Fibroblast of skin of abdomen (primary cell): ENCODE measurements around the gene PAX3.
A peak's percentile ranks its signal among the peaks of the same experiment; 100 is the strongest.
"Not testable (repeated sequence)": the region's sequence is repeated elsewhere in the genome, so short reads cannot be mapped to it uniquely, and the experiment has no call there.

Experiments used
- DNase-seq: peaks from one replicate; pipeline ENCODE4 v3.0.0-alpha.2; 2013

PAX3 gene

DNA sequence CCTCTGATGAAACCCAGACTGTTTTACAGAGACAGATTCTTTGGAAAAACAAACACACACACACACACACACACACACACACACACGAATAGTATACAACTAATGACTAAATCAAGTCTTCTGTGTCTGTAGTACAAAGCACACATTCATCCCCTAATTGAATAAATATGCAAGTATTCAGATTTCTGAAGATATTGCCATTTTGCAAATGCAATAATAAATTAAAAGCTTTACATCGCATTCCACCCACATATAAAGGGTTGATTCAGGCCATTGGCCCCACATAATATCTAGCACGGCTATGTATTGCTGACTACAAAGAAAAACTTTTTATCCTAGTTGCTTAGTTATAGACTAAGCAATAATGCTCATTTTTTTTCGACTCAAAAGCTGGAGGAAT lies 86.2 kb downstream of the PAX3 start:
- DNase-seq = peak; percentile 57

DNA sequence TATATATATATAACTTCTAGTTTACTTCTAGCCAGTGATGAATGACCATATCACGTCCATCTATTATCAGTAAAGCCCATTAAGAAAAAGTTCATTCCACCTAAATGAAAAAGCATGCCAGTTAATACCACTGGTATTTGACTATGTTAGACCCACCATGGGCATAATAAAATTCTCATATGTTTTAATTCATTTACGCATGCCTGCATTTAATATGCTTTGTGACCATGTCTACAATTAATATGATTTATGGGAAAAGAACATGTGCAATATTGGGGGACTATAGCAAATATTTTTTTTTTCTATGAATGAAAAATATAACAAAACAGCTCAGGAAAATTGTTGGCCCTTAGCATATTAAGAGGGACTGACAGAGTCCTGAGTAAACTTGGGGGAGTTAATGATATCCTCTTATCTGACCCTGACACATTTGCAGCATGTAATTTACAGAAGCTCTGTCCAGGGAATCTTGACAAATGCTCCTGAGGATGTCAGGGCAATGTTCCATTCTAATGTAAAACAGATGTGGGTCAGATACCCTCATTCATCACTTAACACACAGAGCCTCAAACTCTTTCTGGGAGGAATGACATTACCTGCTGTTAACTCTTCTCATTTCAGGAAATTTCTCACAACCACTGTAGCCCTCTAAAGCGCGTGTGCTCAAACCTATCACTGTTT lies 90.6 kb downstream of the PAX3 start:
- DNase-seq = peak; percentile 74

DNA sequence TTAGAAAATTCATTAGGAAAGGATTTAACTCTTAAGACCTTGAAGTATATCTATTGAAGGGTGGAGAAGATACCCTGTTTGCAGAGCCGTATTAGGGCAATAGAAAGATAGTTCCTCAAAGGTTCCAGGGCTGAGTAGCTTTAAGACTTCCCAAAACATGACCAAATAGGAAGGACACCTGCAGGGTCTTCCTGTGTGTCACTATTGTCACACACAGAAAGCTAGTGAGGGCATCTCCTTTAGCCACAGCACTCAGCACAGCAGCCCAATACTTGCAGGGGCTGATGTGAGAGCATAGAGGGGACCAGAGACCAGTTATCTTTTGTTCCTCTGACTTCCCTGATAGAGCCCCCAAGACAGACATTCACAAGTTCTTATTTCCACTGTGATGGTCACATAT lies 93.7 kb downstream of the PAX3 start:
- DNase-seq = no peak

DNA sequence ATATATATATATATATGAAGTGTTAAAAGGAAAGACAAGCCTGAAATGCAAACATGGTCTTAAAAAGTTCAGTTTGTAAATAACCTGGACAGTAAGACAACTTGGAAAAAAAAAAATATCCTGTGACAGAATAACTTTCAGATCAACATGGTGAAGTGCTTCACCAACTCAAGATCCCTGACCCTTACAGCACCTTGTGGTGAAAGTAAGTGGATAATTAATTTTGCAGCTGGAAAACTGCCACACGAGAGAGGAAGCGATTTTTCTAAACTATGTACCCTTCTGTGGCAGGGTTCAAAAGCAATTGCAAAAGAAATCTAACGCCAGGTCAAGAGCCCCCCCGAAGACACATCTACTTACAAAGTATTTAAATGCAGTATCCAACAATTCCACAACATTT lies 95.8 kb downstream of the PAX3 start:
- DNase-seq = no peak

DNA sequence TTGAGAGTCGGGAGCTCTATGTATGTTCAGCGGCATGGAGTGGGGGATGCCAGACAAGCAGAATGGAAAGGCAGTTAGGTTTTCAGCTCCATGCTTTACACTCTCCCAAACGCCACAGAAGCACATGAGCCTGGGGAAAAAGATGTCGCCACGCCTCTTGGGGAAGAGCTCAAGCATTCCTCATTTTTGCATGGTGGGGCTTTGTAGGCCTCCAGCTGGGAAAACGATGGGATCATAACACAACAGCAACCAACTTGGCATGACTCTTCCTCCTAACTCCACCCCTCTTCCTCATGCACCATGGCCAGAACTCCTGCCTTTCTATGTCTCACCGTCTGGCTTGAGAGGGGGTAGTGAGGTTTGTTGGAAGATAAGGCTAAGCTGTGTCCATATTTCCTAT lies 102.6 kb downstream of the PAX3 start:
- no peak for DNase-seq

DNA sequence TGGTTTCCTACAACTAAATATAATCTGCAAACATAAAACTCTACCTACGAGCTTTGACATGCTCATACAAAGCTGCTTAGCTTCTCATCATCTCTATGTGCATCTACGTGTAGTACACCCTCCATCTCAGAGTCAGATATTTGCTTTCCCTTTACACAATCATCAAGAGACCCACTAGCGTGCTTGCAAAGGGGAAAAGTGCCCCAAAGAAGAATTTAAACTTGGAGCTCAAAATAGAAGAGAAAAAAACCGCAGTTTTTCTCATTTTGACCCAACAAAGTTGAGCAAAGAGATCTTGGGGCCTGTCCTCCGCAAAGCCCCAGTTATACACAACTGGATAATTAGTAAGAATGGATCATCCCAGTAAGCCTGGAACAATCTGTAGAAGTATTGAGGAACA lies 104.1 kb downstream of the PAX3 start:
- DNase-seq = no peak

DNA sequence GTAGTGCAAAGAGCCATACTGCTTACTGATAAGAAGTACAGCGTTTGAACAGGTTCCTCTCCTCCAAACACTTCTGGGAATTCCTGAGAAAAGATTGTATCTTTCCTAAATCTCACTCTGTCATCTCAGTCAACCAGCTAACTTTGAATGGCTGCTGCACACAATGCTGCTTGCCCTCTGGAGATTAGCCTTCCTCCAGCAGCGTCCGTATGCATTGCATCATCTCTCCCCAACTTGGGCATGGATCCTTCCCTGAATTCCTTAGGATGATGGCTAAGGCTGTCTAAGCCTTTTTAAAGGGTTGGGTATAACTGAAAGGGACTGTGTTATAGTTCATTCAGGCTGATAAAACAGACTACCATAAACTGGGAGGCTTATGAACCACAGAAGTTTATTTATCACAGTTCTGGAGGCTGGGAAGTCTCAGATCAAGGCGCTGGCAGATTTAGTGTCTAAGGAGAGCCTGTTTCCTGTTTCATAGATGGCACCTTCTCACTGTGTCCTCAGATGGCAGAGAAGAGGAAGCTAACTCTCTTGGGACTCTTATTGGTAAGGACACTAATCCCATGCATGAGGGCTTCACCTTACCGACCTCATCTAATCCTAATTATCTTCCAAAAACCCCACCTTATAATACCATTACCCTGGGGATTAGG lies 105.3 kb downstream of the PAX3 start:
- peak; percentile 10 for DNase-seq

DNA sequence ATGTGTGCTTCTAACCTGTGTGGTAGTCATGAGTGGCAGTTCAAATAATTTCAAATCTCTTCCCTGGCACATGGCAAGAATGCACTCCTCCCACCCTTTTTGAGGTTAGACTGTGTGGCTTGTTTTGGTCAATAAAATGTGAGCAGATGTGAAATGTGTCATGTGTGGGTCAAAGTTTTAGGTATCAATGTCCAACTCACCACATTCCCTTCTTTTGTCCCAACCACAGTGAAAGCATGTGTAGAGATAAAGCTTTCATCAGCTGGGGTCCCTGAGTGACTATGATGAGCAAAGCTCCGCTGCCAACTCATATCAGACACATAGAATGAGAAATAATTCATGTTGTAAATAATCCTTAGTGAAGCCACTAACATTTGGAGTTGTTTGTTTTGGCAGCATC lies 118.2 kb downstream of the PAX3 start:
- peak; percentile 23 for DNase-seq

DNA sequence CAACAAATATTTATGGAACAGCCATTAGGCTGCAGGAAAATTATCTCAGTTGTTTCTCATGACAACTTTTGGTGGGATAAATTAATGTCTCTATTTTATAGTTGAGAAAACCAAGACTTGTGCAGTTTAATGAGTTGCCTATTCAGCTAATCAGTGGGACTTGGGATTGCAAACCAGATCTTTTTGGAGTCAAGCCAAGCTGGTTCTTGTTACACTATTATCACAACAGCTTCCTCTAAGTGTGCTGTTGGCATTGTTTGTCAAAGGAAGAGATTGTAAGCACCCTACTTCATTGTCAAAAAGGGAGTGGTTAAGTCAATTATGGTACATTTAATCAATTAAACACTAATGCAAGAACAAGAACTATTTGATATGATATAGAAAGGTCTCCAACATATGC lies 119.2 kb downstream of the PAX3 start:
- no peak for DNase-seq

DNA sequence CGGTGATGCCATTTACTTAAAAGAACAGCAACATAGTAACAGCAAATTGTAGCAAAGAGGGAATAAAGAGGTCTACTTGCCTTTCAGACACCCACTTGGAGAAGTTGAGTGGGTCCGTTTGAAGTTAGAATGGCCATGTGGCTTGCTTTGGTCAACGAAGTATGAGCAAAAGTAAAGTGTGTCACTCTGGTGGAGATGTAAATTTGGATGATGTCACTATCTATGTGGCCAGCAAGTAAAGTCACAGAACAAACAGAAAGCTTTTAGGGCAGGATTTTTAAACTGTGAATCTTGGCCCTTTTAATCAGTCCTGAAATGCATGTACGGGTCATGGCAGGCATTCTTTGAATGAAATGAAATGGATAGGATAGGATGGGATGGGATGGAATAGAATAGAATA lies 120.3 kb downstream of the PAX3 start:
- DNase-seq = no peak

DNA sequence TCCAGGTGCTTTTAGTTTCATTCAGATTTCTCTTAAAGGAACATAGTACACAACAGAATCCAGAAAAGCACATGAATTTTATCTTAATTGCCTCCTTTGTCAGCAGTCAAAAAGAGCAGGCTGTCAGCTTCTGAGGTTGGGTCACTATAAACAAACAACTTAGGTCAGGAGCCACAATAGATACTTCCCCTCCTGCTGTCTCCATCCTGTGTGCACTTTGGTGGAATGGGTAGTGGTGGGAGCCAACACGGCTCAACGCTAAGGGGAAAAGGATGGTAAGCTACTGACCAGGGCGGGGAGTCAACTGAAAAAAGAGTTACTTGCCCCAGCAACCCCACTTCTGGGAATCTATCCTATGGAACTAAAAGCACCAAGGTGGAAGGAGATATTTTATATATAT lies 121.9 kb downstream of the PAX3 start:
- no peak for DNase-seq

DNA sequence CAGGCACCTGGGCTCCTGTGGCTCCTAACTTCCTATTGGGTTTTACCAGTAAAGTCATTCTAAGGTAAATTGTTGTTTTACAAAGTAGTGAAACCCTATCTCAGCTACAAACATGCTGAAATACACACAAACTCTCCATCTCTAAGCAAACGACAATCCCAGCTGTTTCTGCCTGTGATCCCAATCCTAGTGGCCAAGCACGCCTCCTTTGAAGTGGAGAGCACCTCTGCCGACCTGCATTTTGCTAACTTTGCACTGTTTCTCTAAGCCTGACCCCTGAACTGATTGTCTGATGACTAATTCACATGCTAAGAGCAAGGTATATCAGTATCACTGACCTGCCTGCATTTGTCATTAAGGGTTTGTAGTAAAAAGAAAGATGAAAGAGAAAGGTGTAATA lies 124.3 kb downstream of the PAX3 start:
- no peak for DNase-seq

DNA sequence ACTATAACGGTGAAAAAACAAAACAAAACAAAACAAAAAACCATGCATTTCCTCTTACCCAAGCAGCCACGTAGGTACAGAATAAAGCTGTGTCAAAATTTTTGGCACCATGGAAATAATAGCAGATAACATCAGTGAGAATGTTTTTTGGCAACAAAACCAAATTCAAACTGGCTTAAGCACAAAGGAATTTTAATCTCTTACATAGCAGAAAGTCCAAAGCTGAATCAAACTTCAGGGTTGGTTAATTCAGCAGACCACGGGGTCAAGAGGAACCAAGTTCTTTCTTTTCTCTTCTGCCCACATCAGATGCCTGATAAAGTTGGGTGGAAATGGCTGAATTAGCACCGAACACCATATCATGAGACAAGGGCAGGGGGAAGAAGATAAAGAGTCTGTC lies 129.5 kb downstream of the PAX3 start:
- DNase-seq = peak; percentile 67

DNA sequence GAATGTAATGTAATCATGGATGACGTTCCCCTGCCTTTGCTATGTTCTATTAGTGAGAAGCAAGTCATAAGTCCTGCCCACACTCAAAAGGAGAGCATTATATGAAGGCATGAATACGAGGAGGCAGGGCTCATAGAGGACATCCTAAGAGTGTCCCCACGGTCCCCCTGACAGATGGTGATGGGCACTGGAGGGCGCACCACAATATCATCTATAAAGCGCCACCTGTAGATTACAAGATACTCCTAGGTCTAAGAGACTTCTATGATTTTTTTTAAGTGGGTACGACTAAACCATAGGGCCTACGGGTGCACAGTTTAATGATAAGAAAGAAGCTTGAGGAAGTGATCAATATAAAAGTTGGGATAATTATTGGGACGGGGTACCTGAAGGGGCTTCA lies 131.0 kb downstream of the PAX3 start:
- DNase-seq = no peak

DNA sequence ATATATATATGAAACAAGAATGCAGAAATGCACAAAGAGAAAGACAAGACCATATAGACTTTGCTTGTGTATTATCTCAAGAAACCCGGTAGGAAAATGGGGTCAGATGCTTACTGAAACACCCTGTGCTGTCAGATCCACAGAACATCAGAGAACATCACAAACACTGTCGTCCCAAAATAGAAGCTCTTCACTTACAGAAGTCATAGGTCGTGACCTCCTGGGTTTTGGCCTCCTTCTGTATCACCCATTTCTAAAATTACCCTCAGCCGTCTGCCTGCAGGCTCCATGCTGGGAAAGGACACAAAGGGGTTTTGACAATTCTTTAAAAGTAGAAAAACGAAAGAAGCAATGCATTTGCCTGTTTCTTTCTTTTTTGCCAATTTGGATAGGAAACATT lies 137.9 kb downstream of the PAX3 start:
- DNase-seq = no peak

DNA sequence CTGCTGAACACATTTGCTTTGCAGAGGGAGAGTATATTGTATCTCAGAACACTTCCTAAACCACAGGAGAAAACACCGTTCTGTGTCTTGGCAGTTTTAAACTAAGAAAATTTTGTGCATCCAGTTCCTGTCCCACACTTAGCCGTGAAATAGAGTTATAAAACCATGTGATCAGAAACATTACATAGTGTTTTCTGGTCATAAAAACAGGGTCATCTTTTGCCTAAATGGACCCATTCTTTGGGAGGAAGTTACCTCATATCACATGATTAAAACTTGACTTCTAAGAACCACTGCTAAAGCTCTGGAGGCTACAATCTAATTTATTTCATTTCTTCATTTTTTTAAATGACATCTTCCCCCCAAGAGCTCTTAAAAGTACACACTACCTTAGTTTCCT lies 138.7 kb downstream of the PAX3 start:
- DNase-seq = no peak

DNA sequence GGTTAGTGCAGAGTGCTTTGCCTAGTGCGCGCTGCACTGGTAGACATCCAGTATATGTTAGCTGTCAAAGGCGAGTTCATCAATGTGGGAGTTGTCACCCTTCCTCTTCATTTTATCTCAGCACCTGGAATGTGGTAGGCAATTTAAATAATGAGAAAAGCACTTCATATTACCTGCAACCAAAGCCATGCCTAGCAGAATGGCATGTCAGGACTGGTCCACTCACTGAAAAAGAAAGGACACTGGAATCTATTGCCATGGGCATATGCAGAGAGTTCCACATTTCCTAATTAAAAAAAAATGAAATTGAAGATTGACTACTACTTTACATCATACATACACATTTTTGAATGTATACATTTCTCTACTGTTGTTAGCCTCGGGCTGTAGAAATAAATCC lies 139.6 kb downstream of the PAX3 start:
- DNase-seq = no peak

DNA sequence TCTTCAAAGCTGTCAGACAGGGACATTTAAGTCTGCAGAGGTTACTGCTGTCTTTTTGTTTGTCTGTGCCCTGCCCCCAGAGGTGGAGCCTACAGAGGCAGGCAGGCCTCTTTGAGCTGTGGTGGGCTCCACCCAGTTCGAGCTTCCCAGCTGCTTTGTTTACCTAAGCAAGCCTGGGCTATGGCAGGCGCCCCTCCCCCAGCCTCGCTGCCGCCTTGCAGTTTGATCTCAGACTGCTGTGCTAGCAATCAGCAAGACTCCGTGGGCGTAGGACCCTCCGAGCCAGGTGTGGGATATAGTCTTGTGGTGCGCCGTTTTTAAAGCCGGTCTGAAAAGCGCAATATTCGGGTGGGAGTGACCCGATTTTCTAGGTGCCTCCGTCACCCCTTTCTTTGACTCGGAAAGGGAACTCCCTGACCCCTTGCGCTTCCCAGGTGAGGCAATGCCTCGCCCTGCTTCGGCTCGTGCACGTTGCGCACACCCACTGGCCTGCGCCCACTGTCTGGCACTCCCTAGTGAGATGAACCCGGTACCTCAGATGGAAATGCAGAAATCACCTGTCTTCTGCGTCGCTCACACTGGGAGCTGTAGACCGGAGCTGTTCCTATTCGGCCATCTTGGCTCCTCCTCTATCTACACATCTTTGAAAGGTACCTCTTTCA lies 143.7 kb downstream of the PAX3 start:
- DNase-seq = not testable (repeated sequence)
